ENCODE results near the gene NMNAT3. TPM values are rescaled to one million over a fixed set of nuclear protein-coding genes. Genes with fewer than 3 reads are reported as not detected.

The NMNAT3 gene
- total RNA-seq, 1 experiment from 2014 or later = 1.3 TPM

- Histone ChIP-seq H4K20me1 (ENCODE audit: control insufficient read depth, insufficient read depth, insufficient read length) (no peaks in the 10 kb centered on the region), H3K79me1 (ENCODE audit: insufficient read depth, low read depth, low read length, poor library complexity, severe bottlenecking) (no peaks in the 10 kb centered on the region), H2AK5ac (ENCODE audit: insufficient read length, low read length) (no peak overlapping the region), H2BK120ac (ENCODE audit: low read depth, low read length, poor library complexity, severe bottlenecking) (no peak overlapping the region), H3K9ac (ENCODE audit: extremely low read depth, insufficient read length, low read length) (no peak overlapping the region), H4K5ac (ENCODE audit: insufficient read length, low read depth, low read length) (no peak overlapping the region), H3K4ac (ENCODE audit: low read depth, low read length) (no peak overlapping the region), H3T11ph (ENCODE audit: low read length) (no peak overlapping the region), H2AFZ (ENCODE audit: low read length) (no peak overlapping the region), H3K4me1 (ENCODE audit: insufficient read depth, low read length) (peaks cover 4% of the 10 kb centered on the region; the same call in 1 of the 2 replicates), H3K23me2 (ENCODE audit: insufficient read length, low read depth, low read length, poor library complexity, severe bottlenecking) (no peaks in the 10 kb centered on the region), H4K8ac (replicated peaks; ENCODE audit: insufficient read length, low read depth, low read length) (no peak overlapping the region), H3K56ac (ENCODE audit: insufficient read length, low read depth, low read length) (no peak overlapping the region), H3K4me2 (ENCODE audit: insufficient read depth, insufficient read length, low read length) (no peak overlapping the region), H2BK15ac (ENCODE audit: low read depth, low read length) (no peak overlapping the region), H2BK12ac (ENCODE audit: insufficient read length, low read depth, low read length) (no peak overlapping the region), H3K23ac (ENCODE audit: insufficient read length, low read depth, low read length) (no peak overlapping the region), H3K14ac (ENCODE audit: insufficient read depth, low read length) (no peak overlapping the region), H3K27me3 (ENCODE audit: insufficient read depth, low read length) (no peaks in the 10 kb centered on the region), H3K9me3 (ENCODE audit: control insufficient read depth, low read depth, low read length) (no peaks in the 10 kb centered on the region), H3K79me2 (ENCODE audit: insufficient read depth, low read length) (no peaks in the 10 kb centered on the region), H4K91ac (ENCODE audit: insufficient read length, low read depth, low read length) (no peak overlapping the region), H2BK20ac (ENCODE audit: low read depth, low read length, poor library complexity, severe bottlenecking) (no peak overlapping the region), H3K27ac (ENCODE audit: insufficient read length, low read depth, low read length) (no peak overlapping the region), H2BK5ac (ENCODE audit: insufficient read length, low read length) (no peak overlapping the region), H3K18ac (ENCODE audit: insufficient read length, low read depth, low read length) (no peak overlapping the region)
- no peak for TF ChIP-seq CTCF (conservative IDR thresholded peaks at IDR 0.05)
- no peak overlapping the region for H3K27ac Mint-ChIP-seq
- no peak for DNase-seq
- H3K36me3 Mint-ChIP-seq (ENCODE audit: insufficient read depth in 1 of 3, low read depth in 3 of 3) = no peaks in the 10 kb centered on the region; a peak in 2 of 7 replicates
- peaks cover 2 to 4% of the 10 kb centered on the region in 2 experiments; a peak in 2 of 5 replicates for H3K9me3 Mint-ChIP-seq
- no peak overlapping the region for H3K4me3 Mint-ChIP-seq
- no CpG with 5 or more reads among the region's 5 CpGs for WGBS (ENCODE audit: extremely low coverage, insufficient read length, low lambda C conversion rate)
- H3K27me3 Mint-ChIP-seq (ENCODE audit: low read depth) = peaks cover 7% of the 10 kb centered on the region
- peaks cover 6 to 8% of the 10 kb centered on the region in 2 experiments for H3K4me1 Mint-ChIP-seq
Observed at GRCh38 chr3:139548801-139549200, 129.0 kb downstream of the NMNAT3 start.
